ENCODE data around the gene TMPRSS12. TPM values are rescaled to one million over a fixed set of nuclear protein-coding genes. Genes with fewer than 3 reads are reported as not detected.
"Not testable (repeated sequence)": the region's sequence is repeated elsewhere in the genome, so short reads cannot be mapped to it uniquely, and the experiment has no call there.

TMPRSS12 gene
- total RNA-seq, 1 experiment from 2014 or later = not detected

- CTCF ChIA-PET = no interaction called here
Observed at GRCh38 chr12:50828121-50828520, 14.6 kb upstream of the TMPRSS12 start.

GRCh38 chr12:50828886-50829285 lies 13.8 kb upstream of the TMPRSS12 start:
- CTCF ChIA-PET = no interaction called here
- in situ Hi-C loops (cut with HindIII; ENCODE audit: low pct_unique_long_range_greater_than_20kb, low sequenced_read_pairs) = no loop called here
- POLR2A ChIA-PET = no interaction called here
- H3K4me1 ChIP-seq (ENCODE audit: control insufficient read depth, insufficient read depth, low read length) = no peaks in the 10 kb centered on the region; the same call in 1 of the 2 replicates
- no peak overlapping the region for H3K4me3 ChIP-seq (ENCODE audit: low read depth in 2 of 2, low read length in 2 of 2)
- H3K9me3 ChIP-seq (ENCODE audit: control insufficient read depth, insufficient read depth, low read depth, low read length) = no peaks in the 10 kb centered on the region
- DNase-seq (ENCODE audit: low read depth, low spot score) (no peak), ATAC-seq (no peak)
- intact Hi-C loops (cut with micrococcal nuclease; ENCODE audit: unreplicated experiment) = loop anchor here (5.0 kb wide), 1 partner anchor 198 kb away; the partner anchor contains the start of gene SLC11A2
- H3K36me3 ChIP-seq (ENCODE audit: control insufficient read depth, insufficient read depth, low read length) = no peaks in the 10 kb centered on the region
- no peaks in the 10 kb centered on the region for H3K27me3 ChIP-seq (ENCODE audit: control insufficient read depth, insufficient read depth, low read length)
- no peak overlapping the region for H3K27ac ChIP-seq (ENCODE audit: low read length)
- no TSS peak for BruUV-seq (replicated peaks)
- TF ChIP-seq TCF7L2 (IDR thresholded peaks at IDR 0.05; ENCODE audit: low read depth, low read length) = no peak
- no peak for TF ChIP-seq SIN3A (IDR thresholded peaks at IDR 0.05; ENCODE audit: borderline replicate concordance, insufficient read depth, low read depth, low read length)
- TF ChIP-seq, protein P1, sequence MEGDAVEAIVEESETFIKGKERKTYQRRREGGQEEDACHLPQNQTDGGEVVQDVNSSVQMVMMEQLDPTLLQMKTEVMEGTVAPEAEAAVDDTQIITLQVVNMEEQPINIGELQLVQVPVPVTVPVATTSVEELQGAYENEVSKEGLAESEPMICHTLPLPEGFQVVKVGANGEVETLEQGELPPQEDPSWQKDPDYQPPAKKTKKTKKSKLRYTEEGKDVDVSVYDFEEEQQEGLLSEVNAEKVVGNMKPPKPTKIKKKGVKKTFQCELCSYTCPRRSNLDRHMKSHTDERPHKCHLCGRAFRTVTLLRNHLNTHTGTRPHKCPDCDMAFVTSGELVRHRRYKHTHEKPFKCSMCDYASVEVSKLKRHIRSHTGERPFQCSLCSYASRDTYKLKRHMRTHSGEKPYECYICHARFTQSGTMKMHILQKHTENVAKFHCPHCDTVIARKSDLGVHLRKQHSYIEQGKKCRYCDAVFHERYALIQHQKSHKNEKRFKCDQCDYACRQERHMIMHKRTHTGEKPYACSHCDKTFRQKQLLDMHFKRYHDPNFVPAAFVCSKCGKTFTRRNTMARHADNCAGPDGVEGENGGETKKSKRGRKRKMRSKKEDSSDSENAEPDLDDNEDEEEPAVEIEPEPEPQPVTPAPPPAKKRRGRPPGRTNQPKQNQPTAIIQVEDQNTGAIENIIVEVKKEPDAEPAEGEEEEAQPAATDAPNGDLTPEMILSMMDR (IDR thresholded peaks at IDR 0.05) = no peak
- TF ChIP-seq POLR2AphosphoS5 (IDR thresholded peaks at IDR 0.05; ENCODE audit: low read depth, low read length) = no peak
- TF ChIP-seq, protein P2, sequence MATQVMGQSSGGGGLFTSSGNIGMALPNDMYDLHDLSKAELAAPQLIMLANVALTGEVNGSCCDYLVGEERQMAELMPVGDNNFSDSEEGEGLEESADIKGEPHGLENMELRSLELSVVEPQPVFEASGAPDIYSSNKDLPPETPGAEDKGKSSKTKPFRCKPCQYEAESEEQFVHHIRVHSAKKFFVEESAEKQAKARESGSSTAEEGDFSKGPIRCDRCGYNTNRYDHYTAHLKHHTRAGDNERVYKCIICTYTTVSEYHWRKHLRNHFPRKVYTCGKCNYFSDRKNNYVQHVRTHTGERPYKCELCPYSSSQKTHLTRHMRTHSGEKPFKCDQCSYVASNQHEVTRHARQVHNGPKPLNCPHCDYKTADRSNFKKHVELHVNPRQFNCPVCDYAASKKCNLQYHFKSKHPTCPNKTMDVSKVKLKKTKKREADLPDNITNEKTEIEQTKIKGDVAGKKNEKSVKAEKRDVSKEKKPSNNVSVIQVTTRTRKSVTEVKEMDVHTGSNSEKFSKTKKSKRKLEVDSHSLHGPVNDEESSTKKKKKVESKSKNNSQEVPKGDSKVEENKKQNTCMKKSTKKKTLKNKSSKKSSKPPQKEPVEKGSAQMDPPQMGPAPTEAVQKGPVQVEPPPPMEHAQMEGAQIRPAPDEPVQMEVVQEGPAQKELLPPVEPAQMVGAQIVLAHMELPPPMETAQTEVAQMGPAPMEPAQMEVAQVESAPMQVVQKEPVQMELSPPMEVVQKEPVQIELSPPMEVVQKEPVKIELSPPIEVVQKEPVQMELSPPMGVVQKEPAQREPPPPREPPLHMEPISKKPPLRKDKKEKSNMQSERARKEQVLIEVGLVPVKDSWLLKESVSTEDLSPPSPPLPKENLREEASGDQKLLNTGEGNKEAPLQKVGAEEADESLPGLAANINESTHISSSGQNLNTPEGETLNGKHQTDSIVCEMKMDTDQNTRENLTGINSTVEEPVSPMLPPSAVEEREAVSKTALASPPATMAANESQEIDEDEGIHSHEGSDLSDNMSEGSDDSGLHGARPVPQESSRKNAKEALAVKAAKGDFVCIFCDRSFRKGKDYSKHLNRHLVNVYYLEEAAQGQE (IDR thresholded peaks at IDR 0.05; ENCODE audit: insufficient read depth in 1 of 2, low read depth in 2 of 2, low read length in 1 of 2) = no peak

More at GRCh38 chr12:50828121-50828520, 14.6 kb upstream of the TMPRSS12 start:
- POLR2A ChIA-PET = no interaction called here
- no peaks in the 10 kb centered on the region for H3K9me3 ChIP-seq (ENCODE audit: control insufficient read depth, insufficient read depth, low read depth, low read length)
- no peak overlapping the region for H3K4me3 ChIP-seq (ENCODE audit: low read depth in 2 of 2, low read length in 2 of 2)
- in situ Hi-C loops (cut with HindIII; ENCODE audit: low pct_unique_long_range_greater_than_20kb, low sequenced_read_pairs) (no loop called here), intact Hi-C loops (cut with micrococcal nuclease; ENCODE audit: unreplicated experiment) (loop anchor here (5.0 kb wide), 1 partner anchor 199 kb away; the partner anchor contains the start of gene SLC11A2)
- TF ChIP-seq, protein P2 (IDR thresholded peaks at IDR 0.05; ENCODE audit: insufficient read depth in 1 of 2, low read depth in 2 of 2, low read length in 1 of 2) = no peak
- TF ChIP-seq SIN3A (IDR thresholded peaks at IDR 0.05; ENCODE audit: borderline replicate concordance, insufficient read depth, low read depth, low read length) (no peak), TCF7L2 (IDR thresholded peaks at IDR 0.05; ENCODE audit: low read depth, low read length) (no peak), POLR2AphosphoS5 (IDR thresholded peaks at IDR 0.05; ENCODE audit: low read depth, low read length) (no peak)
- TF ChIP-seq, protein P1 (IDR thresholded peaks at IDR 0.05) = no peak
- H3K36me3 ChIP-seq (ENCODE audit: control insufficient read depth, insufficient read depth, low read length) = no peaks in the 10 kb centered on the region
- H3K27me3 ChIP-seq (ENCODE audit: control insufficient read depth, insufficient read depth, low read length) = no peaks in the 10 kb centered on the region
- no peak for DNase-seq (ENCODE audit: low read depth, low spot score)
- H3K4me1 ChIP-seq (ENCODE audit: control insufficient read depth, insufficient read depth, low read length) = no peaks in the 10 kb centered on the region; the same call in 1 of the 2 replicates
- ATAC-seq = no peak
- BruUV-seq (replicated peaks) = no TSS peak
- no peak overlapping the region for H3K27ac ChIP-seq (ENCODE audit: low read length)

GRCh38 chr12:50833801-50834200 lies 8.9 kb upstream of the TMPRSS12 start:
- DNase-seq (ENCODE audit: low read depth, low spot score); POLR2A ChIA-PET; ATAC-seq; H3K4me1 ChIP-seq (ENCODE audit: control insufficient read depth, insufficient read depth, low read length); H3K9me3 ChIP-seq (ENCODE audit: control insufficient read depth, insufficient read depth, low read depth, low read length); CTCF ChIA-PET; in situ Hi-C loops (cut with HindIII; ENCODE audit: low pct_unique_long_range_greater_than_20kb, low sequenced_read_pairs); BruUV-seq (replicated peaks); H3K27me3 ChIP-seq (ENCODE audit: control insufficient read depth, insufficient read depth, low read length); intact Hi-C loops (cut with micrococcal nuclease; ENCODE audit: unreplicated experiment); H3K27ac ChIP-seq (ENCODE audit: low read length); H3K4me3 ChIP-seq (ENCODE audit: low read depth in 2 of 2, low read length in 2 of 2); H3K36me3 ChIP-seq (ENCODE audit: control insufficient read depth, insufficient read depth, low read length): not testable (repeated sequence)
